Gastroesophageal sphincter (tissue), 4 donors: ENCODE results near the gene AP2M1. TPM values are rescaled to one million over a fixed set of nuclear protein-coding genes. Genes with fewer than 3 reads are reported as not detected.

ENCODE experiments used
- ATAC-seq: fragments of 150-250 bp; one replicate; pipeline ENCODE4 v1.9.1; 2016; ENCODE audit warnings: mild to moderate bottlenecking, moderate library complexity
- H3K27ac ChIP-seq, 4 donors: fragments of 200-600 bp; sonication (generic) in 3 of 4; 1 replicate in 3 of 4; 2 replicates in 1 of 4; pipeline ENCODE4 v1.5.1; 2016 to 2019
- H3K27me3 ChIP-seq: fragments of 200-600 bp; sonication (generic); one replicate; pipeline ENCODE4 v1.5.1; 2019
- H3K36me3 ChIP-seq, 2 donors: fragments of 200-600 bp; sonication (generic); one replicate each; pipeline ENCODE4 v1.5.1; 2019; ENCODE audit warnings: control low read depth in 1 of 2
- H3K4me1 ChIP-seq, 3 donors: fragments of 200-600 bp; sonication (generic); 1 replicate in 2 of 3; 2 replicates in 1 of 3; pipeline ENCODE4 v1.5.1; 2016 to 2019; ENCODE audit warnings: control low read depth in 2 of 3
- H3K4me3 ChIP-seq, 2 donors: fragments of 200-600 bp; sonication (generic); one replicate each; pipeline ENCODE4 v1.5.1; 2019; ENCODE audit warnings: mild to moderate bottlenecking in 1 of 2, moderate library complexity in 1 of 2
- H3K9me3 ChIP-seq, 3 donors: fragments of 200-600 bp; sonication (generic); one replicate each; pipeline ENCODE4 v1.5.1; 2017 to 2019; ENCODE audit warnings: control low read depth in 2 of 3
- EP300 ChIP-seq: sonication (generic); formaldehyde crosslinking; IDR thresholded peaks from one replicate; pipeline ENCODE4 v1.6.1; 2017; ENCODE audit warnings: antibody characterized with exemption, mild to moderate bottlenecking
- POLR2A ChIP-seq, 2 donors: fragments of 450-650 bp; IDR thresholded peaks; one replicate each; pipeline ENCODE4 v1.6.1; 2017; ENCODE audit warnings: antibody characterized with exemption in 2 of 2, mild to moderate bottlenecking in 2 of 2, moderate library complexity in 1 of 2
- POLR2AphosphoS5 ChIP-seq: sonication (generic); formaldehyde crosslinking; IDR thresholded peaks from one replicate; pipeline ENCODE4 v1.6.1; 2017; ENCODE audit warnings: antibody characterized with exemption
- WGBS, 2 donors: methylation state at CpG; one replicate each; pipeline ENCODE4 v1.1.5; 2018; ENCODE audit warnings: low coverage in 1 of 2; 5-methylcytosine and 5-hydroxymethylcytosine counted together
- total RNA-seq, 4 donors: library from RNA; depleted of rRNA; stranded (reverse); fragments of >200 nt; gene quantifications; one replicate each; pipeline ENCODE4 v1.1.0, GENCODE V29; 2016
- TF ChIP-seq, protein P1 (sequence below), 4 experiments: fragments of 200-600 bp in 2 of 4; fragments of 450-650 bp in 2 of 4; sonication (generic) in 1 of 4; IDR thresholded peaks; one replicate each; pipeline ENCODE4 v1.5.1; 2017 to 2019; ENCODE audit warnings: antibody characterized with exemption in 4 of 4, mild to moderate bottlenecking in 2 of 4, moderate library complexity in 2 of 4

Gene AP2M1
- total RNA-seq, 4 donors from 2014 or later: 234 to 322 (median 288) TPM

DNA sequence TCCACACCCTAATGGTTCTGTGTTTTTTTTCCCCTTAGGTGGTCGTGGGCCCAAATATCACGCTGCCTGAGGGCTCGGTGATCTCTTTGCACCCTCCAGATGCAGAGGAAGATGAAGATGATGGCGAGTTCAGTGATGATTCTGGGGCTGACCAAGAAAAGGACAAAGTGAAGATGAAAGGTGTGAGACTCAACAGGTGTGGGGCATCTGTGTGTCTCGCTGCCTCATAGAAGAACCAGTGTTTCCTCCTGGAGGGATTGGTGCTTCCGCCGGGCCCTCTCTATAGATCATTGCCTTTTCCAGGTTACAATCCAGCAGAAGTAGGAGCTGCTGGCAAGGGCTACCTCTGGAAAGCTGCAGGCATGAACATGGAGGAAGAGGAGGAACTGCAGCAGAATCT is 32.5 kb upstream of the AP2M1 start:
- TF ChIP-seq EP300 (no peak), POLR2A (IDR thresholded peaks at IDR 0.05) (no peak), POLR2AphosphoS5 (no peak)
- Histone ChIP-seq H3K9me3 (no peaks in the 10 kb centered on the region), H3K4me1 (peaks cover 0 to 19% (median 0%) of the 10 kb centered on the region in 3 donors), H3K4me3 (no peak overlapping the region), H3K36me3 (peaks cover 0 to 96% of the 10 kb centered on the region in 2 donors), H3K27me3 (no peaks in the 10 kb centered on the region), H3K27ac (no peak overlapping the region)
- no peak for ATAC-seq
- 80% methylated on average over 5 of the region's 7 CpGs; no CpG with 5 or more reads in 1 of the 2 donors for WGBS, 2 donors

DNA sequence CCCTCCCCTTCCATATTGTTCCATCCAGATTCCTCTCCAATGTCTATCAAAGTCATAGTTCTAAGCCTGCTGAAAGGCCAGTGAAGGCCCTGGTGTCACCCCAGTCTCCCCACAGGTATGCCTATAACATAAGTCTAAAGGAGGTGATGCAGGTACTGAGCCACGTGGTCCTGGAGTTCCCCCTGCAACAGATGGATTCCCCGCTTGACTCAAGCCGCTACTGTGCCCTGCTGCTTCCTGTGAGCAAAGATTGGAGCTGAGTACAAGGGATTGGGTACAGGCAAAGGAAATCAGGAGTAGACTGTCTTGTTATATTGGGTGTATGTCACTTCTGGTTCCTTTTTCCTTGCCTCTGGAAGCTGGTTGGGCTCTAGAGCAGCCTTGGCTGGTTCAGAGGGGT is 31.3 kb upstream of the AP2M1 start:
- peaks cover 0 to 15% (median 0%) of the 10 kb centered on the region in 3 donors for H3K4me1 ChIP-seq
- H3K27me3 ChIP-seq: no peaks in the 10 kb centered on the region
- H3K27ac ChIP-seq: no peak overlapping the region
- peaks cover 0 to 85% of the 10 kb centered on the region in 2 donors for H3K36me3 ChIP-seq
- ATAC-seq: no peak
- H3K4me3 ChIP-seq: no peak overlapping the region
- WGBS, 2 donors: 80% methylated on average over 1 of the region's 3 CpGs; no CpG with 5 or more reads in 1 of the 2 donors
- no peaks in the 10 kb centered on the region for H3K9me3 ChIP-seq
- no peak for TF ChIP-seq POLR2A (IDR thresholded peaks at IDR 0.05)
- TF ChIP-seq, protein P1, sequence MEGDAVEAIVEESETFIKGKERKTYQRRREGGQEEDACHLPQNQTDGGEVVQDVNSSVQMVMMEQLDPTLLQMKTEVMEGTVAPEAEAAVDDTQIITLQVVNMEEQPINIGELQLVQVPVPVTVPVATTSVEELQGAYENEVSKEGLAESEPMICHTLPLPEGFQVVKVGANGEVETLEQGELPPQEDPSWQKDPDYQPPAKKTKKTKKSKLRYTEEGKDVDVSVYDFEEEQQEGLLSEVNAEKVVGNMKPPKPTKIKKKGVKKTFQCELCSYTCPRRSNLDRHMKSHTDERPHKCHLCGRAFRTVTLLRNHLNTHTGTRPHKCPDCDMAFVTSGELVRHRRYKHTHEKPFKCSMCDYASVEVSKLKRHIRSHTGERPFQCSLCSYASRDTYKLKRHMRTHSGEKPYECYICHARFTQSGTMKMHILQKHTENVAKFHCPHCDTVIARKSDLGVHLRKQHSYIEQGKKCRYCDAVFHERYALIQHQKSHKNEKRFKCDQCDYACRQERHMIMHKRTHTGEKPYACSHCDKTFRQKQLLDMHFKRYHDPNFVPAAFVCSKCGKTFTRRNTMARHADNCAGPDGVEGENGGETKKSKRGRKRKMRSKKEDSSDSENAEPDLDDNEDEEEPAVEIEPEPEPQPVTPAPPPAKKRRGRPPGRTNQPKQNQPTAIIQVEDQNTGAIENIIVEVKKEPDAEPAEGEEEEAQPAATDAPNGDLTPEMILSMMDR (IDR thresholded peaks at IDR 0.05): no peak
- no peak for TF ChIP-seq POLR2AphosphoS5
- TF ChIP-seq EP300: no peak

DNA sequence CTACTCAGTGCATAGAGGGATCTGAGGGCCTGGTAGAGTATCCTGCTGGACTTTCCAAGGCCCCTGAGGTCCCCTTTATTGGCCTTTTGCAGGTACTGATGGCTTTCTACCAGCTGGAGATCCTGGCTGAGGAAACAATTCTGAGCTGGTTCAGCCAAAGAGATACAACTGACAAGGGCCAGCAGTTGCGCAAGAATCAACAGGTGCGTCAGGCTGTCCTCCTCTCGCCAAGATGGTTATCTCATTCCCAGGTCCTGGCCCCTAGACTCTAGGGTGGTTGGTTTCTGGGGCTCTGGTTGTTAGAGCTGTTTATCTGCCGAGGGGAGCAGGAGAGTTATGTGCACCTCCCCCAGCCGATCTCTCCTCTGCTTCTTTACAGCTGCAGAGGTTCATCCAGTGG is 30.1 kb upstream of the AP2M1 start:
- H3K27ac ChIP-seq: no peak overlapping the region
- no peaks in the 10 kb centered on the region for H3K9me3 ChIP-seq
- WGBS, 2 donors: 86% methylated on average over 4 of the region's 5 CpGs; no CpG with 5 or more reads in 1 of the 2 donors
- TF ChIP-seq, protein P1 (IDR thresholded peaks at IDR 0.05): no peak
- TF ChIP-seq POLR2A (IDR thresholded peaks at IDR 0.05) (no peak), POLR2AphosphoS5 (no peak), EP300 (no peak)
- no peak for ATAC-seq
- peaks cover 0 to 15% (median 0%) of the 10 kb centered on the region in 3 donors for H3K4me1 ChIP-seq
- H3K36me3 ChIP-seq: peaks cover 0 to 73% of the 10 kb centered on the region in 2 donors
- no peaks in the 10 kb centered on the region for H3K27me3 ChIP-seq
- no peak overlapping the region for H3K4me3 ChIP-seq

DNA sequence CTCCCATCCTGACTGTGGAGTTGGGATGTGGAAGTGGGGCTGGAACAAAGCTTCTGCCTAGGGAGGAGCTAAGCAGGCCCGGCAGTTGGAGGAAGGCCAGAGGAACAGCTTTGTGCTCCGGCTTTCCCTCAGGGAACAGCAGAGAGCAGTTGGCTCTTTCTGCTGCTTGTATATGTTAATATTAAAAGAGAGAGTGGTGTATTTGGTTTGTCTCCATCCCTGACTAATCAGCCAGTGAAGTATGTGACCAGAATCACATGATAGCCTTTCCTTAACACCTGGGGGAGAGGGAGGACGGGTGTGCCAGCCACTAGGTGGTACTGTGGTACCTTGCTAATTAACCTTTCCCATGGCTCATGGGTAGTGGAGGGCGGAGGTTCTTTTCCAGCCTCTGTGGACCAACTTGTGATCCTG is 29.5 kb upstream of the AP2M1 start:
- peaks cover 0 to 67% of the 10 kb centered on the region in 2 donors for H3K36me3 ChIP-seq
- H3K27ac ChIP-seq: peak overlapping the region in 2 of 4 donors; percentile 23 to 43

DNA sequence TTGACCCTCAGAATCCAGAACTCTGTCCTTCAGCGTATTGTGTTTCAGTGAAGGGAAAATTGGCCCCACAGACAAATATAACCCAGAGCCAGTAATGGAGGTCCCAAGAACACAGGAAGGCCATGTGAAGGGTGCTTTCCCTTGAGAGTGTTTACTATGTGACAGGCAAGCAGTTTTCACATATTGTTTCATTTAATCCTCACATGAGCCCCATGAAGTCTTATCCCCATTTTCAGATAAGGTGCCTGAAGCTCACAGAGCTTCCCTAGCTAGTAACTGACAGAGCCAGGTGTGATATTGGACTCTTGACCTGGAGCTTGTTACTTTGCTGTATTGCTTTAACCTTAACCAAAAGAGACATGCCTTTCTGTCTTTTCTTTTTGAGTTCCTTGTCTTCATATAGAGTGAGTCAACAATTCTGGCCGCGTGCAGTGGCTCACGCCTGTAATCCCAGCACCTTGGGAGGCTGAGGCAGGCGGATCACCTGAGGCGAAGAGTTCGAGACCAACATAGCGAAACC is 28.8 kb upstream of the AP2M1 start:
- no peaks in the 10 kb centered on the region for H3K27me3 ChIP-seq
- H3K27ac ChIP-seq: peak overlapping the region in 2 of 4 donors; percentile 23 to 43

More for the DNA sequence above, 29.5 kb upstream of the AP2M1 start:
- peak; percentile 71 for ATAC-seq
- TF ChIP-seq, protein P1 (IDR thresholded peaks at IDR 0.05): peak in 3 of 4 experiments; percentile 44 to 67 (median 50)
- TF ChIP-seq POLR2A (IDR thresholded peaks at IDR 0.05): no peak
- Histone ChIP-seq H3K4me3 (no peak overlapping the region), H3K9me3 (no peaks in the 10 kb centered on the region), H3K27me3 (no peaks in the 10 kb centered on the region), H3K4me1 (peaks cover 0 to 15% (median 0%) of the 10 kb centered on the region in 3 donors)
- 15 to 22% methylated on average over 4 of the region's 4 CpGs for WGBS, 2 donors

More for the DNA sequence above, 28.8 kb upstream of the AP2M1 start:
- peaks cover 0 to 60% of the 10 kb centered on the region in 2 donors for H3K36me3 ChIP-seq
- H3K9me3 ChIP-seq: no peaks in the 10 kb centered on the region
- peaks cover 0 to 15% (median 0%) of the 10 kb centered on the region in 3 donors for H3K4me1 ChIP-seq
- H3K4me3 ChIP-seq: no peak overlapping the region
- no peak for ATAC-seq
- WGBS, 2 donors: 90% methylated on average over 8 of the region's 8 CpGs; no CpG with 5 or more reads in 1 of the 2 donors
- no peak for TF ChIP-seq POLR2AphosphoS5
- TF ChIP-seq EP300: no peak
- TF ChIP-seq POLR2A (IDR thresholded peaks at IDR 0.05): no peak
- TF ChIP-seq, protein P1 (IDR thresholded peaks at IDR 0.05): no peak
